ENCODE data around the gene IL25.
"Not testable (repeated sequence)": the region's sequence is repeated elsewhere in the genome, so short reads cannot be mapped to it uniquely, and the experiment has no call there.

IL25 gene

GRCh38 chr14:23387916-23388882 is 15.6 kb downstream of the IL25 start:
- no peaks in the 10 kb centered on the region for H3K9me2 ChIP-seq (replicated peaks; ENCODE audit: insufficient read depth, low read length)
- no peaks in the 10 kb centered on the region for H3K4me1 ChIP-seq (ENCODE audit: low read length)
- peaks cover 28% of the 10 kb centered on the region for H3K27me3 ChIP-seq (replicated peaks; ENCODE audit: insufficient read depth, low read length)
- no peaks in the 10 kb centered on the region for H4K20me1 ChIP-seq (ENCODE audit: insufficient read depth, low read length)
- no peak overlapping the region for H3K27ac ChIP-seq (ENCODE audit: low read length)
- no peaks in the 10 kb centered on the region for H3F3A ChIP-seq (ENCODE audit: insufficient read depth, low read length)
- H3K9me3 ChIP-seq (replicated peaks; ENCODE audit: insufficient read depth, low read length), result no peaks in the 10 kb centered on the region
- TF ChIP-seq EZH2phosphoT487 (IDR thresholded peaks at IDR 0.05; ENCODE audit: low read length) (no peak), CTCF (IDR thresholded peaks at IDR 0.05; ENCODE audit: low read length) (no peak), EZH2 (optimal IDR thresholded peaks at IDR 0.05; ENCODE audit: low read depth, low read length) (no peak)
- H3K4me2 ChIP-seq (ENCODE audit: low read depth, low read length), result no peak overlapping the region
- no peak overlapping the region for H2AFZ ChIP-seq (ENCODE audit: low read length)
- DNase-seq, result no peak
- H3K79me2 ChIP-seq (ENCODE audit: low read length), result no peaks in the 10 kb centered on the region
- H3K4me3 ChIP-seq (ENCODE audit: low read length), result no peak overlapping the region
- H3K9ac ChIP-seq (ENCODE audit: low read length), result no peak overlapping the region
- no peaks in the 10 kb centered on the region for H3K36me3 ChIP-seq (replicated peaks; ENCODE audit: insufficient read depth, low read length)

- no peaks in the 10 kb centered on the region for H3F3A ChIP-seq (ENCODE audit: insufficient read depth, low read length)
- no peak for DNase-seq
- no peak overlapping the region for H3K27ac ChIP-seq (ENCODE audit: low read length)
- no peaks in the 10 kb centered on the region for H3K79me2 ChIP-seq (ENCODE audit: low read length)
- H3K4me1 ChIP-seq (ENCODE audit: low read length), result no peaks in the 10 kb centered on the region
- peaks cover 28% of the 10 kb centered on the region for H3K27me3 ChIP-seq (replicated peaks; ENCODE audit: insufficient read depth, low read length)
- TF ChIP-seq EZH2 (optimal IDR thresholded peaks at IDR 0.05; ENCODE audit: low read depth, low read length), result no peak
- H2AFZ ChIP-seq (ENCODE audit: low read length), result no peak overlapping the region
- H3K4me2 ChIP-seq (ENCODE audit: low read depth, low read length), result no peak overlapping the region
- no peaks in the 10 kb centered on the region for H3K9me3 ChIP-seq (replicated peaks; ENCODE audit: insufficient read depth, low read length)
- H3K9ac ChIP-seq (ENCODE audit: low read length), result no peak overlapping the region
- H3K36me3 ChIP-seq (replicated peaks; ENCODE audit: insufficient read depth, low read length), result no peaks in the 10 kb centered on the region
- H4K20me1 ChIP-seq (ENCODE audit: insufficient read depth, low read length), result no peaks in the 10 kb centered on the region
- no peaks in the 10 kb centered on the region for H3K9me2 ChIP-seq (replicated peaks; ENCODE audit: insufficient read depth, low read length)
- no peak overlapping the region for H3K4me3 ChIP-seq (ENCODE audit: low read length)
Observed at GRCh38 chr14:23388996-23389395, 16.4 kb downstream of the IL25 start.

- Histone ChIP-seq H4K20me1 (ENCODE audit: insufficient read depth, low read length) (no peaks in the 10 kb centered on the region), H3K36me3 (replicated peaks; ENCODE audit: insufficient read depth, low read length) (no peaks in the 10 kb centered on the region), H3K4me3 (ENCODE audit: low read length) (no peak overlapping the region), H3K9me2 (replicated peaks; ENCODE audit: insufficient read depth, low read length) (no peaks in the 10 kb centered on the region), H3K79me2 (ENCODE audit: low read length) (no peaks in the 10 kb centered on the region), H3K27ac (ENCODE audit: low read length) (no peak overlapping the region), H3K9me3 (replicated peaks; ENCODE audit: insufficient read depth, low read length) (no peaks in the 10 kb centered on the region), H3K9ac (ENCODE audit: low read length) (no peak overlapping the region), H3F3A (ENCODE audit: insufficient read depth, low read length) (no peaks in the 10 kb centered on the region), H3K4me1 (ENCODE audit: low read length) (no peaks in the 10 kb centered on the region), H3K27me3 (replicated peaks; ENCODE audit: insufficient read depth, low read length) (peaks cover 28% of the 10 kb centered on the region), H3K4me2 (ENCODE audit: low read depth, low read length) (no peak overlapping the region), H2AFZ (ENCODE audit: low read length) (no peak overlapping the region)
- TF ChIP-seq CTCF (IDR thresholded peaks at IDR 0.05; ENCODE audit: low read length) (no peak), EZH2phosphoT487 (IDR thresholded peaks at IDR 0.05; ENCODE audit: low read length) (no peak), EZH2 (optimal IDR thresholded peaks at IDR 0.05; ENCODE audit: low read depth, low read length) (no peak)
- DNase-seq, result no peak
Observed at GRCh38 chr14:23389396-23389795, 16.8 kb downstream of the IL25 start.

- not testable (repeated sequence) for H3K9me3 ChIP-seq (replicated peaks; ENCODE audit: insufficient read depth, low read length); H4K20me1 ChIP-seq (ENCODE audit: insufficient read depth, low read length); DNase-seq; H3K4me1 ChIP-seq (ENCODE audit: low read length); H3K9me2 ChIP-seq (replicated peaks; ENCODE audit: insufficient read depth, low read length); H3K4me2 ChIP-seq (ENCODE audit: low read depth, low read length); H3K36me3 ChIP-seq (replicated peaks; ENCODE audit: insufficient read depth, low read length); H3K79me2 ChIP-seq (ENCODE audit: low read length); H3K27ac ChIP-seq (ENCODE audit: low read length); H3K4me3 ChIP-seq (ENCODE audit: low read length); H2AFZ ChIP-seq (ENCODE audit: low read length); H3F3A ChIP-seq (ENCODE audit: insufficient read depth, low read length); H3K9ac ChIP-seq (ENCODE audit: low read length)
- peaks cover 28% of the 10 kb centered on the region for H3K27me3 ChIP-seq (replicated peaks; ENCODE audit: insufficient read depth, low read length)
Observed at GRCh38 chr14:23389871-23390270, 17.3 kb downstream of the IL25 start.

Measured in MM.1S (cell line).